B cell (primary cell): ENCODE results near the gene HAP1. TPM values are rescaled to one million over a fixed set of nuclear protein-coding genes. Genes with fewer than 3 reads are reported as not detected.

Experiments
- ATAC-seq: fragments of 200-7000 bp; cut with Tn5 transposase; one replicate; pipeline ENCODE4 v1.10.0; 2021; ENCODE audit warnings: low read depth, mild to moderate bottlenecking, moderate number of reproducible peaks, moderate library complexity
- CTCF ChIA-PET: fragments of 350-600 bp; sonication (Branson Sonifier 250); formaldehyde crosslinking; loops from one replicate; lab custom pipeline; 2021; ENCODE audit warnings: antibody characterized with exemption, inconsistent platforms; lab: Charles Lee
- POLR2A ChIA-PET: fragments of 350-600 bp; sonication (Branson Sonifier 250); formaldehyde crosslinking; loops from one replicate; lab custom pipeline; 2021; ENCODE audit warnings: antibody characterized with exemption; lab: Charles Lee
- DNase-seq: peaks from one replicate; pipeline ENCODE4 v3.0.0; 2013
- H2AFZ ChIP-seq: 2 replicates; pipeline ENCODE4 v1.6.1; 2012; ENCODE audit warnings: mild to moderate bottlenecking, low read depth, low read length; ENCODE audit not compliant: insufficient read depth, poor library complexity, severe bottlenecking
- H3K27ac ChIP-seq, 2 donors: 1 replicate in 1 of 2; 2 replicates in 1 of 2; pipeline ENCODE4 v1.5.1; 2012 to 2013; ENCODE audit warnings: low read length in 2 of 2, mild to moderate bottlenecking in 2 of 2, moderate library complexity in 1 of 2
- H3K27me3 ChIP-seq, 4 experiments: fragments of 200-600 bp in 1 of 4; sonication (generic) in 1 of 4; replicated peaks in 1 of 4; 1 replicate in 2 of 4; 2 replicates in 2 of 4; pipeline versions ENCODE4 v1.6.1 to v1.7.0; 2013 to 2016; ENCODE audit warnings: low read length in 3 of 4, mild to moderate bottlenecking in 2 of 4, mixed read lengths in 1 of 4, moderate library complexity in 1 of 4; ENCODE audit not compliant: insufficient read depth in 4 of 4, control insufficient read depth in 3 of 4; ENCODE audit errors: control extremely low read depth in 1 of 4
- H3K36me3 ChIP-seq, 2 experiments: replicated peaks in 1 of 2; 1 replicate in 1 of 2; 2 replicates in 1 of 2; pipeline versions ENCODE4 v1.6.1 to v1.7.1; 2013; ENCODE audit warnings: low read length in 1 of 2; ENCODE audit not compliant: insufficient read depth in 2 of 2, control insufficient read depth in 1 of 2; ENCODE audit errors: control extremely low read depth in 1 of 2, extremely low read depth in 1 of 2
- H3K4me1 ChIP-seq, 2 donors: fragments of 200-600 bp in 1 of 2; sonication (generic) in 1 of 2; 1 replicate in 1 of 2; 2 replicates in 1 of 2; pipeline versions ENCODE4 v1.5.1 to v1.6.1; 2013 to 2017; ENCODE audit warnings: low read length in 2 of 2; ENCODE audit not compliant: control insufficient read depth in 2 of 2, insufficient read depth in 2 of 2
- H3K4me2 ChIP-seq: replicated peaks from 2 replicates; pipeline ENCODE3; 2012; ENCODE audit warnings: mild to moderate bottlenecking, low read depth, low read length; ENCODE audit not compliant: poor library complexity, severe bottlenecking
- H3K4me3 ChIP-seq, 5 experiments: fragments of 200-600 bp in 1 of 5; sonication (generic) in 1 of 5; 1 replicate in 3 of 5; 2 replicates in 2 of 5; pipeline versions ENCODE4 v1.5.1 to v1.7.0; 2011 to 2016; ENCODE audit warnings: low read length in 4 of 5, mild to moderate bottlenecking in 4 of 5, low read depth in 2 of 5, control low read depth in 1 of 5, moderate library complexity in 1 of 5; ENCODE audit not compliant: insufficient read depth in 1 of 5; ENCODE audit errors: control extremely low read depth in 1 of 5, extremely low read depth in 1 of 5
- H3K79me2 ChIP-seq: fragments of 200-600 bp; sonication (generic); one replicate; pipeline ENCODE4 v1.6.0; 2016; ENCODE audit warnings: low read length; ENCODE audit not compliant: control insufficient read depth, insufficient read depth
- H3K9ac ChIP-seq: fragments of 200-600 bp; sonication (generic); 2 replicates; pipeline ENCODE4 v1.6.1; 2017; ENCODE audit warnings: mild to moderate bottlenecking, low read length, moderate library complexity
- H3K9me3 ChIP-seq, 3 donors: one replicate each; pipeline versions ENCODE4 v1.6.1 to v1.7.1; 2013; ENCODE audit warnings: low read length in 2 of 3; ENCODE audit not compliant: control insufficient read depth in 2 of 3, insufficient read depth in 1 of 3; ENCODE audit errors: control extremely low read depth in 1 of 3
- H4K20me1 ChIP-seq: 2 replicates; pipeline ENCODE4 v1.6.0; 2012; ENCODE audit warnings: mild to moderate bottlenecking, low read length; ENCODE audit not compliant: insufficient read depth, control insufficient read depth, poor library complexity, severe bottlenecking
- H3K27ac Mint-ChIP-seq: one replicate; pipeline ENCODE4 v1.8.0; 2021; ENCODE audit warnings: mixed read lengths
- H3K27me3 Mint-ChIP-seq: one replicate; pipeline ENCODE4 v1.8.0; 2021; ENCODE audit warnings: mixed read lengths
- H3K4me1 Mint-ChIP-seq: one replicate; pipeline ENCODE4 v1.8.0; 2021; ENCODE audit warnings: mixed read lengths
- H3K4me3 Mint-ChIP-seq: one replicate; pipeline ENCODE4 v1.8.0; 2021; ENCODE audit warnings: mixed read lengths
- H3K9me3 Mint-ChIP-seq: one replicate; pipeline ENCODE4 v1.8.0; 2022; ENCODE audit warnings: mixed read lengths; ENCODE audit not compliant: insufficient read depth
- CTCF ChIP-seq: fragments of 200-600 bp; IDR thresholded peaks from one replicate; pipeline ENCODE4 v1.8.0; 2022; ENCODE audit warnings: antibody characterized with exemption, mild to moderate bottlenecking
- EZH2 ChIP-seq: IDR thresholded peaks from 2 replicates; pipeline ENCODE4 v1.6.1; 2012; ENCODE audit warnings: borderline replicate concordance, low read depth, mild to moderate bottlenecking, moderate library complexity, low read length; ENCODE audit not compliant: insufficient read depth, poor library complexity, severe bottlenecking
- WGBS: methylation state at CpG from one replicate; pipeline ENCODE4 v1.1.5; 2013; ENCODE audit warnings: missing lambda C conversion rate; ENCODE audit not compliant: insufficient coverage; 5-methylcytosine and 5-hydroxymethylcytosine counted together
- intact Hi-C: fragments of 100-400 bp; cut with micrococcal nuclease; formaldehyde crosslinking; loops from one replicate; pipeline ENCODE4 v1.10.0; 2022
- polyA plus RNA-seq: library from polyadenylated mRNA; depleted of rRNA; stranded (reverse); fragments of >200 nt; gene quantifications from 2 replicates; pipeline ENCODE4 v1.2.3, GENCODE V29; 2012
- total RNA-seq, 2 donors: library from RNA; stranded (reverse); fragments of 120-200 nt in 1 of 2; gene quantifications; 1 replicate in 1 of 2; 2 replicates in 1 of 2; pipeline versions ENCODE4 v1.2.3 to v1.2.4, GENCODE V29; 2013 to 2022

HAP1 gene
- total and polyA plus RNA-seq, 2 donors (not counting 1 experiment from before 2014, with no cell fraction given) = 0.03 to 0.37 TPM

DNA sequence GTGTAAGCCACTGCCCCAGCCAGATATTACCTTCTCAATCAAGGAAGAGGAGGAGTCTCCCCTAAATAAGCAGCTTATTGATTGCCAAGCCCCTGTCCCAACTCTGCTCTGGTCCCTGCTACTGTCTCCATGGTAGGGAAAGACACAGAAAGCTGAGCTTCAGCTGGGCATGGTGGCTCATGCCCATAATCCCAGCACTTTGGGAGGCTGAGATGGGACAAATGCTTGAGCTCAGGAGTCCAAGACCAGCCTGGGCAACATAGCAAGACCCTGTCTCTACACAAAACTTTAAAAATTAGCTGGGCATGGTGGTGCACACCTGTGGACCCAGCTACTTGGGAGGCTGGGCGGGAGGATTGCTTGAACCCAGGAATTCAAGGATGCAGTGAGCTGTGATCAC is 45.5 kb upstream of the HAP1 start:
- ATAC-seq (no peak), DNase-seq (no peak)
- Mint-ChIP-seq H3K27ac (no peak overlapping the region), H3K4me1 (peaks cover 36% of the 10 kb centered on the region), H3K4me3 (no peak overlapping the region), H3K9me3 (no peaks in the 10 kb centered on the region), H3K27me3 (no peaks in the 10 kb centered on the region)
- Histone ChIP-seq H2AFZ (no peak overlapping the region), H3K9me3 (no peaks in the 10 kb centered on the region), H4K20me1 (peaks cover 31% of the 10 kb centered on the region), H3K4me1 (peaks cover 24 to 69% of the 10 kb centered on the region in 2 donors), H3K79me2 (peaks cover 73% of the 10 kb centered on the region), H3K9ac (no peak overlapping the region), H3K27me3 (no peaks in the 10 kb centered on the region), H3K4me2 (no peak overlapping the region), H3K36me3 (peaks cover 0 to 15% of the 10 kb centered on the region in 2 experiments), H3K27ac (no peak overlapping the region), H3K4me3 (no peak overlapping the region)
- WGBS = 100% methylated on average over 1 of the region's 1 CpG
- TF ChIP-seq EZH2 (no peak), CTCF (no peak)
- POLR2A ChIA-PET = no interaction called here
- intact Hi-C loops = no loop called here
- CTCF ChIA-PET = interaction anchor here (1.3 to 1.5 kb wide), 2 partner anchors 9 to 32 kb away, joined by 6 read pairs; partner anchors contain the start of gene P3H4

DNA sequence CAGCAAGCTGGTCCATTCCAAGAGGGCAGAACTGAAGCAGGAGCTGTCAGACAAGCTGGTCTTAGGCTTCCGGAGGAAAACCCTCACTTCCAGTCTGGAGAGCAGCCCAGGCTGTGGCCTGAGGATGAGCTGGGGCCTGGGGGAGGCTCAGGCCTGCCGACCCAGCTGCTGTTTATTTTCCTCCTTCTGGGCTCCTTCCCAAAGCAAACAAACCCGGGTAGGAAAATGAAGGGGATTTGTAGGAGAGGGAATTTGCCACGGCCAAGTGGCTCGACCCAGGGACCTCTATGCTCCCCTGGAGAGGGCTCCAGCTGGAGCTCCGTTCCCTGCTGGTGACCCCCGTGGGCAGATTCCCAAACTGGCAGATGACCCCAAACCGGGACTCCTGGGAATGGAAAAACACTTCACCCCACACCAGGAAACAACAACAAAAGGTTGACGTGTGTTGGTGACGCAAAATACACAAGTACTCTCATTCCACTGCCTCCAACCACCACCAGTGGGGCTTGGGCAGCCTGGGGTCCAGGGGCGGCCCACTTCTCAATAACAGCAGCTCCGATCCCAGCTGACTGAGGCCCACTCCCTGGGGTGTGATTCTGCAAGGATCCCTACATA is 43.2 kb upstream of the HAP1 start:
- POLR2A ChIA-PET = no interaction called here
- no peaks in the 10 kb centered on the region for H3K9me3 Mint-ChIP-seq
- H3K9me3 ChIP-seq = no peaks in the 10 kb centered on the region
- H3K9ac ChIP-seq = no peak overlapping the region
- H3K27ac ChIP-seq = no peak overlapping the region
- H3K4me1 Mint-ChIP-seq = peaks cover 21% of the 10 kb centered on the region
- TF ChIP-seq EZH2 (no peak), CTCF (no peak)
- no peak overlapping the region for H3K4me3 Mint-ChIP-seq
- no peak overlapping the region for H3K27ac Mint-ChIP-seq
- no peak overlapping the region for H3K4me2 ChIP-seq
- H3K36me3 ChIP-seq = peaks cover 0 to 24% of the 10 kb centered on the region in 2 experiments
- H3K4me3 ChIP-seq = no peak overlapping the region
- H3K79me2 ChIP-seq = peaks cover 74% of the 10 kb centered on the region
- CTCF ChIA-PET = interaction anchor here (1.2 to 2.2 kb wide), 2 partner anchors 9 to 24 kb away, joined by 5 to 9 read pairs; partner anchors contain the start of gene JUP
- H3K27me3 Mint-ChIP-seq = no peaks in the 10 kb centered on the region
- peaks cover 34% of the 10 kb centered on the region for H4K20me1 ChIP-seq
- H3K4me1 ChIP-seq = peaks cover 4 to 62% of the 10 kb centered on the region in 2 donors
- H2AFZ ChIP-seq = no peak overlapping the region
- intact Hi-C loops = no loop called here
- 61% methylated on average over 9 of the region's 12 CpGs for WGBS
- ATAC-seq (no peak), DNase-seq (no peak)
- H3K27me3 ChIP-seq = no peaks in the 10 kb centered on the region
